ENCODE results near the gene RARS2. TPM values are rescaled to one million over a fixed set of nuclear protein-coding genes. Genes with fewer than 3 reads are reported as not detected.

RARS2 gene
- total RNA-seq, 1 experiment from 2014 or later = 32.0 TPM

DNA sequence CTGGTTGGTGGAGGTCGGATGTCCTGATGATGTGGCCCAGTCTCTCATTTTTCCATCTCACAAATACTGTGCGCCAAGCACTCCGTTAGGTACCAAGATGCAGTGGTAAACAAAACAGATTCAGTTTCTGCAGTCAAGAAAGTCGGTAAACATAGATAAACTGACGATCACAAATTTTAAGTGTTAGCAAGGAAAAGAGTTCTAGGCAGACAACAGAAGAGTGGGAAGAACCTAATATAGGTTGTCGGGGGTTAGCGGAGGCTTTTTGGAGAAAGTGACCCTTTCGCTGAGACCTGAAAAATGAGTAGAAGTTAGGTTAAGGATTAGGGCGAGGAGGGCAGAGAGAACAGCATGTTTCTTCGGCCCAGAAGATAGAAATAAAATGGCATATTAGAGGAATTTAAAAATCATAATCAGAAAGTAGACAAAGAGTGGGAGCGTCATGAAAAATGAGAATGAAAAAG lies 662 bp upstream of the RARS2 start:
- Mint-ChIP-seq H3K9me3 (ENCODE audit: unreplicated experiment) (no peaks in the 10 kb centered on the region), H3K36me3 (ENCODE audit: insufficient read depth, unreplicated experiment) (peaks cover 15% of the 10 kb centered on the region), H3K27me3 (ENCODE audit: insufficient read depth, unreplicated experiment) (no peaks in the 10 kb centered on the region), H3K27ac (ENCODE audit: unreplicated experiment) (peak overlapping the region; percentile 91), H3K4me3 (ENCODE audit: unreplicated experiment) (peak overlapping the region; percentile 93), H3K4me1 (ENCODE audit: low read depth, unreplicated experiment) (peaks cover 15% of the 10 kb centered on the region)
- H3K4me1 ChIP-seq = peaks cover 18% of the 10 kb centered on the region
- TF ChIP-seq, protein P1, sequence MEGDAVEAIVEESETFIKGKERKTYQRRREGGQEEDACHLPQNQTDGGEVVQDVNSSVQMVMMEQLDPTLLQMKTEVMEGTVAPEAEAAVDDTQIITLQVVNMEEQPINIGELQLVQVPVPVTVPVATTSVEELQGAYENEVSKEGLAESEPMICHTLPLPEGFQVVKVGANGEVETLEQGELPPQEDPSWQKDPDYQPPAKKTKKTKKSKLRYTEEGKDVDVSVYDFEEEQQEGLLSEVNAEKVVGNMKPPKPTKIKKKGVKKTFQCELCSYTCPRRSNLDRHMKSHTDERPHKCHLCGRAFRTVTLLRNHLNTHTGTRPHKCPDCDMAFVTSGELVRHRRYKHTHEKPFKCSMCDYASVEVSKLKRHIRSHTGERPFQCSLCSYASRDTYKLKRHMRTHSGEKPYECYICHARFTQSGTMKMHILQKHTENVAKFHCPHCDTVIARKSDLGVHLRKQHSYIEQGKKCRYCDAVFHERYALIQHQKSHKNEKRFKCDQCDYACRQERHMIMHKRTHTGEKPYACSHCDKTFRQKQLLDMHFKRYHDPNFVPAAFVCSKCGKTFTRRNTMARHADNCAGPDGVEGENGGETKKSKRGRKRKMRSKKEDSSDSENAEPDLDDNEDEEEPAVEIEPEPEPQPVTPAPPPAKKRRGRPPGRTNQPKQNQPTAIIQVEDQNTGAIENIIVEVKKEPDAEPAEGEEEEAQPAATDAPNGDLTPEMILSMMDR (IDR thresholded peaks at IDR 0.05; ENCODE audit: insufficient read depth in 1 of 2, low read depth in 1 of 2, low read length in 1 of 2, severe bottlenecking in 1 of 2, unreplicated experiment in 1 of 2) = no peak
- ChIA-PET CTCF (no interaction called here), POLR2A (interaction anchor here (0.5 kb wide), 1 partner anchor 111 kb away, joined by 3 read pairs; no protein-coding TSS in a partner anchor)
- H3K27me3 ChIP-seq (replicated peaks; ENCODE audit: control insufficient read depth, insufficient read depth, low read length) = no peaks in the 10 kb centered on the region
- peak overlapping the region; percentile 73 for H3K4me3 ChIP-seq (ENCODE audit: low read depth, low read length)
- H3K36me3 ChIP-seq (ENCODE audit: control insufficient read depth, insufficient read depth, low read length) = no peaks in the 10 kb centered on the region
- BruUV-seq (replicated peaks) = TSS peak; percentile 78
- DNase-seq = no peak
- intact Hi-C loops (cut with micrococcal nuclease; ENCODE audit: unreplicated experiment) = loop anchor here (2.0 to 10.0 kb wide), 3 partner anchors 16 to 436 kb away; partner anchors contain the start of gene ZNF292
- H3K9me3 ChIP-seq = no peaks in the 10 kb centered on the region

DNA sequence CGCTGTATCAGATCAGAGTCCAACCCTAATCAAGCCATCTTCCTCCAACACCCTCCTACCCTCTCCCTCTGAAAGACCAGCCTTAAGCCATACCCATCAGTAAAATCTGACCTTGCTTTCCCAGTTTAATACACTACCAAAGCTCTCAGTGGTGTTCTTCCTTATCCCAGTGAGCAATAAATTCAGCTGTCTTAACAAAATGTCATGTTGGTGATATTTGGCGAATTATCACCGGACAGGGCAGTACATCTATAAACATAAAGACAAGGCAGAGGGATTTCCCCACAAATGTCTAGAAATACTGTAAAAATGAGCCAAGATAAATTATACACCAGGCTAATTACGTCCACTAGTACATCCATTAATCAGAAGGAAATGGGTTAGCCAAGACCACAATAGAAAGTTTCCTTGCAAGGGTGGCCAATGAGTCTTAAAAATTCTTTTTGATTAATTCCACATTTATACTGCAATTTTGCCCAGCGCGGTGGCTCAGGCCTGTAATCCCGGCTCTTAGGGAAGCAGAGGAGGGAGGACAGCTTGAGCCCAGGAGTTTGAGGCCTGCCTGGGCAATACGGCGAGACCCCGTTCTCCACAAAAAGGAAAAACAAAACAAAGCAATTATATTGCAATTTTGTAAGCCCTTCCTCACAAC lies 905 bp downstream of the RARS2 start:
- intact Hi-C loops (cut with micrococcal nuclease; ENCODE audit: unreplicated experiment) = no loop called here
- CTCF ChIA-PET = interaction anchor here (0.7 to 0.8 kb wide), 2 partner anchors 99 to 522 kb away, joined by 4 to 5 read pairs; no protein-coding TSS in a partner anchor
- TF ChIP-seq, protein P1 (IDR thresholded peaks at IDR 0.05; ENCODE audit: insufficient read depth in 1 of 2, low read depth in 1 of 2, low read length in 1 of 2, severe bottlenecking in 1 of 2, unreplicated experiment in 1 of 2) = no peak

DNA sequence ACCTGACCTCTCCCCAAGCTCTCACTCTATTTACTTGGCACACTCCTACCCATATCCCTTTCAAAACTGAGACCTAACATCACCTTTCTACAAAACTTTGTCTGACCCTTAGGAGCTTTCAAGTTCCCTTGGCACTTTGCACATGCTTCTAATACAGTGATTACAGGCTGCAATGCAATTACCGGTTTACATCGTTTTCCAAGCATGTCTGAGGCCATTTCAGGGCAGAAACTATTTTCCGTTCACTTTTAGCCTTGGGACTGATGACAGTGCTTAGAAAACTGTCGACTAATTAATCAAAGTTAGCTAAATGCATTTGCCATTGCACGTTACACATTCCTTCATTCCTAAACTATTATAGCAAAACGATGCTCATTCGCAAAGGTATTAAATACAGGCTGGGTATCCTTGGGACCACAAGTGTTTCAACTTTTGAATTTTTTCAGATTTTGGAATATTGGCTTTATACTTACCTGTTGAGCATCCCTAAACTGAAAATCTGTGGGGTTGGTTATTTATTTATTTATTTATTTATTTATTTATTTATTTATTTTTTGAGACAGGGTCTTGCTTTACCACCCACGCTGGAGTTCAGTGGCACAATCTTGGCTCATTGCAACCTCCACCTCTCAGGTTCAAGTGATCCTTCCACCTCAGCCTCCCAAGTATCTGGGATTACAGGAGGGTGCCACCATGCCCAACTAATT lies 3.3 kb downstream of the RARS2 start:
- Histone ChIP-seq H3K27me3 (replicated peaks; ENCODE audit: control insufficient read depth, insufficient read depth, low read length) (no peaks in the 10 kb centered on the region), H3K4me1 (peaks cover 24% of the 10 kb centered on the region), H3K4me3 (ENCODE audit: low read depth, low read length) (no peak overlapping the region), H3K9me3 (no peaks in the 10 kb centered on the region), H3K36me3 (ENCODE audit: control insufficient read depth, insufficient read depth, low read length) (no peaks in the 10 kb centered on the region)
- BruUV-seq (replicated peaks) = no TSS peak
- Mint-ChIP-seq H3K36me3 (ENCODE audit: insufficient read depth, unreplicated experiment) (peaks cover 11% of the 10 kb centered on the region), H3K4me3 (ENCODE audit: unreplicated experiment) (no peak overlapping the region), H3K4me1 (ENCODE audit: low read depth, unreplicated experiment) (peaks cover 15% of the 10 kb centered on the region), H3K9me3 (ENCODE audit: unreplicated experiment) (no peaks in the 10 kb centered on the region), H3K27me3 (ENCODE audit: insufficient read depth, unreplicated experiment) (no peaks in the 10 kb centered on the region), H3K27ac (ENCODE audit: unreplicated experiment) (no peak overlapping the region)
- no peak for DNase-seq
- ChIA-PET CTCF (no interaction called here), POLR2A (no interaction called here)
- intact Hi-C loops (cut with micrococcal nuclease; ENCODE audit: unreplicated experiment) = no loop called here
- TF ChIP-seq, protein P1 (IDR thresholded peaks at IDR 0.05; ENCODE audit: insufficient read depth in 1 of 2, low read depth in 1 of 2, low read length in 1 of 2, severe bottlenecking in 1 of 2, unreplicated experiment in 1 of 2) = no peak

More for the DNA sequence above, 905 bp downstream of the RARS2 start:
- DNase-seq = no peak
- H3K9me3 Mint-ChIP-seq (ENCODE audit: unreplicated experiment) = no peaks in the 10 kb centered on the region
- Histone ChIP-seq H3K4me3 (ENCODE audit: low read depth, low read length) (peak overlapping the region; percentile 73), H3K27me3 (replicated peaks; ENCODE audit: control insufficient read depth, insufficient read depth, low read length) (no peaks in the 10 kb centered on the region), H3K36me3 (ENCODE audit: control insufficient read depth, insufficient read depth, low read length) (no peaks in the 10 kb centered on the region), H3K4me1 (peaks cover 24% of the 10 kb centered on the region), H3K9me3 (no peaks in the 10 kb centered on the region)
- no peaks in the 10 kb centered on the region for H3K27me3 Mint-ChIP-seq (ENCODE audit: insufficient read depth, unreplicated experiment)
- peaks cover 15% of the 10 kb centered on the region for H3K36me3 Mint-ChIP-seq (ENCODE audit: insufficient read depth, unreplicated experiment)
- H3K27ac Mint-ChIP-seq (ENCODE audit: unreplicated experiment) = peak overlapping the region; percentile 91
- H3K4me1 Mint-ChIP-seq (ENCODE audit: low read depth, unreplicated experiment) = peaks cover 15% of the 10 kb centered on the region
- no TSS peak for BruUV-seq (replicated peaks)
- POLR2A ChIA-PET = interaction anchor here (0.7 to 1.0 kb wide), 3 partner anchors 17 to 116 kb away, joined by 3 read pairs; partner anchors contain the start of gene AKIRIN2
- H3K4me3 Mint-ChIP-seq (ENCODE audit: unreplicated experiment) = peak overlapping the region; percentile 93

Data from Caco-2 (cell line).